Brain microvascular endothelial cell (primary cell): ENCODE data around the gene SLC22A23.

Source experiments
- DNase-seq: peaks from one replicate; pipeline ENCODE4 v3.0.0-alpha.2; 2020
- H3K27ac ChIP-seq: fragments of 250-450 bp; sonication (Bioruptor Pico); 2 replicates; pipeline ENCODE4 v1.5.1; 2020; ENCODE audit warnings: mild to moderate bottlenecking, moderate library complexity
- H3K27me3 ChIP-seq: fragments of 250-450 bp; sonication (Bioruptor Pico); replicated peaks from 2 replicates; pipeline ENCODE4 v1.5.1; 2020; ENCODE audit warnings: mild to moderate bottlenecking
- H3K36me3 ChIP-seq: fragments of 250-450 bp; sonication (Bioruptor Pico); replicated peaks from 2 replicates; pipeline ENCODE4 v1.5.1; 2020; ENCODE audit warnings: mild to moderate bottlenecking
- H3K4me3 ChIP-seq: 2 replicates; pipeline ENCODE4 v1.5.1; 2011; ENCODE audit warnings: low read depth, mild to moderate bottlenecking, control low read depth, low read length, moderate library complexity
- in situ Hi-C: cut with HindIII; loops from 2 replicates; pipeline ENCODE4 v1.10.0; 2017; ENCODE audit warnings: low sequenced_read_pairs, low pct_ligation_motif_present
- TF ChIP-seq, protein P1 (sequence below): IDR thresholded peaks from 2 replicates; pipeline ENCODE4 v1.5.1; 2011; ENCODE audit warnings: low read depth, mild to moderate bottlenecking, moderate library complexity, low read length, control low read depth, inconsistent platforms; ENCODE audit errors: missing control alignments

SLC22A23 gene

DNA sequence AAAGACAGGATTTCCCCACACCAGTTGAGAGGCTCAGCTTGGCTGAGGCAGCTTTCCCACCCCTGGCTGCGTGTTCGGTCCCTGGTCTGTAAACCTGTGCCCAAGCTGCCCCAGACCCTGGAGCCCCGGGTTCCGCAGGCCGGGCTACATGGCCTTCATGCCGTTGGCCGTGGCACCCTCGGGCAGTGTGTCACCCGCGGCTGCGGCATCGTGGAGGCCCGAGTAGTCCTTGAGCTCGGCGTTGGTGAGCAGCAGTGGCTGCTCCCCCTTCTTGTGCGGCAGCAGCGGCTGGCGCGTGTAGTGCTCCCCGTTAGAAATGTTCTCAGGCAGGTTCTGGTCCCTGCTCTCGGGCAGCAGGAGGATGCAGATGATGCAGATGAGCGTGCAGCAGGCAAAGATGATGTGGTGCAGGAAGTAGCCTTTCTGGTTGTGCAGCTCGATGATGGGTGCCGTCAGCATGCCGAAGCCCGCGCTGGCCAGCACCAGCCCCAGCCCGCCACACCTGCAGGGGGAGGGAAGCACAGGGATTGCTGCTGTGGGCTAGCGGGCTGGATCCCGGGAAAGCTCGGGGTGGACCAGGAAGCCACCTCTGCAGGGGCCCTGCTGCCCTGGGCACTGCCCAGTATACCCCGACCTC is 183.8 kb downstream of the SLC22A23 start:
- no peak for DNase-seq
- Histone ChIP-seq H3K4me3 (no peak overlapping the region), H3K27me3 (no peaks in the 10 kb centered on the region), H3K27ac (no peak overlapping the region), H3K36me3 (peaks cover 22% of the 10 kb centered on the region)
- in situ Hi-C loops, result no loop called here
- TF ChIP-seq, protein P1, sequence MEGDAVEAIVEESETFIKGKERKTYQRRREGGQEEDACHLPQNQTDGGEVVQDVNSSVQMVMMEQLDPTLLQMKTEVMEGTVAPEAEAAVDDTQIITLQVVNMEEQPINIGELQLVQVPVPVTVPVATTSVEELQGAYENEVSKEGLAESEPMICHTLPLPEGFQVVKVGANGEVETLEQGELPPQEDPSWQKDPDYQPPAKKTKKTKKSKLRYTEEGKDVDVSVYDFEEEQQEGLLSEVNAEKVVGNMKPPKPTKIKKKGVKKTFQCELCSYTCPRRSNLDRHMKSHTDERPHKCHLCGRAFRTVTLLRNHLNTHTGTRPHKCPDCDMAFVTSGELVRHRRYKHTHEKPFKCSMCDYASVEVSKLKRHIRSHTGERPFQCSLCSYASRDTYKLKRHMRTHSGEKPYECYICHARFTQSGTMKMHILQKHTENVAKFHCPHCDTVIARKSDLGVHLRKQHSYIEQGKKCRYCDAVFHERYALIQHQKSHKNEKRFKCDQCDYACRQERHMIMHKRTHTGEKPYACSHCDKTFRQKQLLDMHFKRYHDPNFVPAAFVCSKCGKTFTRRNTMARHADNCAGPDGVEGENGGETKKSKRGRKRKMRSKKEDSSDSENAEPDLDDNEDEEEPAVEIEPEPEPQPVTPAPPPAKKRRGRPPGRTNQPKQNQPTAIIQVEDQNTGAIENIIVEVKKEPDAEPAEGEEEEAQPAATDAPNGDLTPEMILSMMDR, result no peak

DNA sequence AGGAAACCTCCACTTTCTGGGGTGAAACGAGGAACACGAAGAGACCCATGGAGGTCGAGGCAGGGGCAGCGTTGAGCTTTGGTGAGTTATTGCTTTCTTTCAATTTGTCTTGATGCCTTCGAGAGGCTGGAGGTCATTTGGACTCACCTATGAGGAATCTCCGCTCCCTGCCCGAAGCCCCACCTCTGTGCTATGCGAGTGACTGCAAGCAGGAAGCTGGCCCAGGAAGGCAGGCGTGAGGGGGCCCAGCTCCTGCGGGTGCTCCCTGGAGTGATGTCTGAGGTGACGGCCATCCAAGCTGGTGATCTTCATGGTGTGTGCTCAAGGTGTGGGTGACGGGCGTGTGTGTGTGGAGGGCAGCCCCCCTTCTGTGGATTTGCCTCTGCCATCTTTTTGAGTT is 185.1 kb downstream of the SLC22A23 start:
- no peak for DNase-seq
- H3K27ac ChIP-seq, result no peak overlapping the region
- in situ Hi-C loops, result no loop called here
- no peaks in the 10 kb centered on the region for H3K27me3 ChIP-seq
- no peak overlapping the region for H3K4me3 ChIP-seq
- peaks cover 25% of the 10 kb centered on the region for H3K36me3 ChIP-seq
- TF ChIP-seq, protein P1, result no peak

DNA sequence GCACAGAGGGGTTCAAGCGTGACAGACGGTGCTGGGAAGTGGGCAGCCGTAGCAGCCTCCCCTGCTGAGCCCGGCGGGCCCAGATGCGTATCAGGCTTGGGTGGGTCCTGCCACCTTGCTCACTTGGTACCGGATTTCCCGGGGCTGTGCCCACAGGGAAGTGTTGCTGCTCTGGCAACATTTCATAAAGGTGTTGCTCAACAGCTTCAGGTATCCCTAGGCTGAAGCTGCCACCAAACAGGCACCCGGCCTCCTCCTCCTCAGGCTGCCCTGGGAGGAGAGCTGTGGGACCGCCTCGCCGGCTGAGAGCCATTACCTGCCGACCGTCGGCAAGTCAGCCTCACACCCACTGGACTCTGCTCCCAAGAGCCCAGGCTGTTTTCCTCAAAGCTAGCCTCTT is 186.6 kb downstream of the SLC22A23 start:
- TF ChIP-seq, protein P1, result no peak
- in situ Hi-C loops, result no loop called here
- DNase-seq, result no peak
- Histone ChIP-seq H3K36me3 (peaks cover 25% of the 10 kb centered on the region), H3K27me3 (no peaks in the 10 kb centered on the region), H3K27ac (no peak overlapping the region), H3K4me3 (no peak overlapping the region)

DNA sequence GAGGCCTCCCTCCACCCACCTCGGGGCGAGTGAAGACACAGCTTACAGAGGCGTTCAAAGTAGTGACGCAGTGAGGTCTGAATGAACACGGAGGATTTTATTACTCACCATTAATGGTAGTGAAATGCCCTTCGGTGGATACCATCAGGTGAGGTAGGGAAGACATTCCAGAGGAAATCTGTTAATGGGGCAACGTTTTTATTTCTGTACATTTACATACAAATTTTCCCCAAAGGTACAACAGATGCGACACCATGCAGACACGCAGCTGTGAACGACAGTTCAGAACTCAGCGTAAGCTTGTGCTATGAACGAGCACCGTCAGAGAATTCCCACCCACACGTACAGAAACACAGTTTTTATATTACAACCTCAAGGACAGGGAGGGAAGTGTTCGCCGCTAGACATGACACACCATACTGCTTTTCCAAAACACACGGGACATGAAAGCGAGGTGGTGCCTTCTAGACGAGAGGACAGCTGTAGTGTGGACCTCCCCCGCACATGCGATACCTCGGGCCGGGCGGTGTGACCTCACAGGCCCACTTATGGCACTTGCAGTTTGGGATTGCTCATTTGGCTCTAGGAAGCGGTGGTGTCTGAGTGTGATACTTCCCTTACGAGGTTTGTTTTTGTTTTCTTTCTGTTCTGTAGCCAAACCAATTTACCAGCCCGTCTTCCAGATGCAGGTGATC is 187.4 kb downstream of the SLC22A23 start:
- no peak overlapping the region for H3K4me3 ChIP-seq
- TF ChIP-seq, protein P1, result no peak
- no peak overlapping the region for H3K27ac ChIP-seq
- DNase-seq, result no peak
- peaks cover 27% of the 10 kb centered on the region for H3K36me3 ChIP-seq
- no peaks in the 10 kb centered on the region for H3K27me3 ChIP-seq
- in situ Hi-C loops, result no loop called here

DNA sequence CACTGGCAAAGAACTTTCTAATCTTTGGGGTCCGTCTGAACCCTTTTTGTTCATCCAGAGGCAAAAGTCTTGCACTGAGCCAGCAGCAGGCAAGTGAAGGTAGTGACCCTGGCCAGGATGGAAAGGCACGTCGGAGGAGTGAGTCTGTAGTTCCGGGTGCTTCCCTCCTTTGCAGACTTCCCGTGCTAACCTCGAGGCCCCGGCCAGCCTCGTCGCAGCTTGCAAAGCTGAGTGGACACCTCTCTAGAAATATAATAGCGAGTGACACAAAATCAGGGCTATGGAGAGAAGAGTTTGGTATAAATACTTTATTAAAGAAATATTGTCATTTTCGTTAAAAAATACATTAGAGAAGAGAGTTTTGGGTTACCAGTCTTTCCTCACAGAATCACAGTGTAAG is 188.2 kb downstream of the SLC22A23 start:
- in situ Hi-C loops, result no loop called here
- DNase-seq, result no peak
- H3K4me3 ChIP-seq, result no peak overlapping the region
- H3K27me3 ChIP-seq, result no peaks in the 10 kb centered on the region
- TF ChIP-seq, protein P1, result no peak
- H3K27ac ChIP-seq, result no peak overlapping the region
- H3K36me3 ChIP-seq, result peaks cover 35% of the 10 kb centered on the region
